ENCODE results near the gene ZNF831.

DNA sequence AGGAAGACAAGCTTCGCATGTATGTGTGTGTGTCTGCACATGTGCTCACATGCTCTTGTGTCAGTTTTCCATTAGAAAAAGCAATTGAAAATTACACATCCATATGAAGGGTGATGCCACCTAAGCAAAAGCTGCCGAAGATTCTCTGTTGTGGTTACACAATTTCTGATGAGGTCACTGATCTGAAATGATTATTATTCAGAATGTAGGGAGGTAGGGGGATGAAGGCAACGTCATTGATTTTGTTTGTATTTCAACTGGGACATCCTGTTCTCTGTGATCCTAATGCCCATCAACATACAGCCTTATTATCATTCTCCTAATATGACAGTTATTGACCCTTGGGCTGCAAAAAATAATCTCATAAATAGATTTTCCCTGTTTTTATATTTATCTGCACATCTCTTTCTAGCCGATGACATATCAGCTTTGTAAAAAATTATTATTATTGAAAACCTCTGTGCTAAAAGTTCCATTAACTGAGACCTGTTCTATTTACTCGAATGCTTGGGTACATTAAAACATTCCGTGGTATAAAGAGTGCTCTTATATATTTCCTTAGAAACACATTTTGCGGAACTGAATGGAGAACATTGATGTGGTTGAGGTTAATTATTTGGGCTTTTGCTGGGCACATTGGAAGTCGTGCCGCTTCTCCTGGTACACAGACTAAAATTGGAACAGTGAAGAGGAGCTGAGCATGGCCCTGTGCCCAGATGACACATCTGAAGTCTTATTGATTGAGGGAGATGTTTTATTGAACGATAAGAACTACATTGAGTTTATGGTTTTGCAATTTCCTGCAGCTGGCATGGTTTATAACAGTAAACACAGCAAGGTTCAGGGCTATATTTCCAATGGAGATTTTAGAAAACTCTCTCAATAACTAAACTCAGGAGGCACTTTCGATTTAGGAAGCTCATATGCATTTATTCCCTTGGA is 51.3 kb downstream of the ZNF831 start:
- TF ChIP-seq PAX5 (IDR thresholded peaks at IDR 0.05; ENCODE audit: borderline replicate concordance, low read depth, low read length) (no peak), ATF3 (IDR thresholded peaks at IDR 0.05; ENCODE audit: borderline replicate concordance, extremely low read depth, low read depth, low read length) (no peak), RAD21 (IDR thresholded peaks at IDR 0.05; ENCODE audit: insufficient read depth, low read depth, low read length) (no peak)
- TF ChIP-seq, protein P1, sequence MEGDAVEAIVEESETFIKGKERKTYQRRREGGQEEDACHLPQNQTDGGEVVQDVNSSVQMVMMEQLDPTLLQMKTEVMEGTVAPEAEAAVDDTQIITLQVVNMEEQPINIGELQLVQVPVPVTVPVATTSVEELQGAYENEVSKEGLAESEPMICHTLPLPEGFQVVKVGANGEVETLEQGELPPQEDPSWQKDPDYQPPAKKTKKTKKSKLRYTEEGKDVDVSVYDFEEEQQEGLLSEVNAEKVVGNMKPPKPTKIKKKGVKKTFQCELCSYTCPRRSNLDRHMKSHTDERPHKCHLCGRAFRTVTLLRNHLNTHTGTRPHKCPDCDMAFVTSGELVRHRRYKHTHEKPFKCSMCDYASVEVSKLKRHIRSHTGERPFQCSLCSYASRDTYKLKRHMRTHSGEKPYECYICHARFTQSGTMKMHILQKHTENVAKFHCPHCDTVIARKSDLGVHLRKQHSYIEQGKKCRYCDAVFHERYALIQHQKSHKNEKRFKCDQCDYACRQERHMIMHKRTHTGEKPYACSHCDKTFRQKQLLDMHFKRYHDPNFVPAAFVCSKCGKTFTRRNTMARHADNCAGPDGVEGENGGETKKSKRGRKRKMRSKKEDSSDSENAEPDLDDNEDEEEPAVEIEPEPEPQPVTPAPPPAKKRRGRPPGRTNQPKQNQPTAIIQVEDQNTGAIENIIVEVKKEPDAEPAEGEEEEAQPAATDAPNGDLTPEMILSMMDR (IDR thresholded peaks at IDR 0.05 in 2 of 3, conservative IDR thresholded peaks at IDR 0.05 in 1 of 3; ENCODE audit: control insufficient read depth in 2 of 3, extremely low read depth in 1 of 3, insufficient read depth in 1 of 3, low read depth in 3 of 3, low read length in 3 of 3) = no peak

Data from GM12878 (cell line).